Naive thymus-derived CD4-positive, alpha-beta T cell (primary cell): Measurements from ENCODE around the gene AFF2. TPM values are rescaled to one million over a fixed set of nuclear protein-coding genes. Genes with fewer than 3 reads are reported as not detected.
A peak's percentile ranks its signal among the peaks of the same experiment; 100 is the strongest.
"Not testable (repeated sequence)": the region's sequence is repeated elsewhere in the genome, so short reads cannot be mapped to it uniquely, and the experiment has no call there.

Source experiments
- ATAC-seq: fragments of 150-1000 bp; cut with Tn5 transposase; 2 replicates; pipeline ENCODE4 v1.10.0; 2021; ENCODE audit warnings: mild to moderate bottlenecking, moderate library complexity
- CTCF ChIA-PET: fragments of 350-600 bp; sonication (Branson Sonifier 250); formaldehyde crosslinking; loops from one replicate; lab custom pipeline; 2021; ENCODE audit warnings: antibody characterized with exemption; lab: Charles Lee
- POLR2A ChIA-PET: fragments of 350-600 bp; sonication (Branson Sonifier 250); formaldehyde crosslinking; loops from one replicate; lab custom pipeline; 2021; ENCODE audit warnings: antibody characterized with exemption, inconsistent platforms; lab: Charles Lee
- DNase-seq, 9 donors: peaks; one replicate each; pipeline versions ENCODE4 v3.0.0 to v3.0.0-alpha.2; 2020 to 2022; ENCODE audit warnings: mixed read lengths in 1 of 9
- H3K27ac ChIP-seq: one replicate; pipeline ENCODE4 v1.7.0; 2013; ENCODE audit warnings: mild to moderate bottlenecking, low read depth, low read length, moderate library complexity
- H3K27me3 ChIP-seq, 2 donors: one replicate each; pipeline ENCODE4 v1.7.0; 2013; ENCODE audit warnings: low read length in 2 of 2, mild to moderate bottlenecking in 2 of 2, moderate library complexity in 2 of 2; ENCODE audit not compliant: control insufficient read depth in 2 of 2, insufficient read depth in 2 of 2
- H3K36me3 ChIP-seq, 3 experiments: 1 replicate in 2 of 3; 2 replicates in 1 of 3; pipeline ENCODE4 v1.7.0; 2013; ENCODE audit warnings: low read length in 3 of 3, mild to moderate bottlenecking in 3 of 3, moderate library complexity in 1 of 3; ENCODE audit not compliant: insufficient read depth in 3 of 3, control insufficient read depth in 2 of 3
- H3K4me1 ChIP-seq, 2 donors: one replicate each; pipeline ENCODE4 v1.7.0; 2013; ENCODE audit warnings: low read length in 2 of 2, mild to moderate bottlenecking in 2 of 2, moderate library complexity in 1 of 2; ENCODE audit not compliant: control insufficient read depth in 2 of 2, insufficient read depth in 2 of 2
- H3K4me3 ChIP-seq: 2 replicates; pipeline ENCODE4 v1.7.0; 2013; ENCODE audit warnings: mild to moderate bottlenecking, low read length
- H3K9me3 ChIP-seq, 3 experiments: 1 replicate in 2 of 3; 2 replicates in 1 of 3; pipeline ENCODE4 v1.7.0; 2013; ENCODE audit warnings: low read length in 3 of 3; ENCODE audit not compliant: control insufficient read depth in 2 of 3
- H3K27ac Mint-ChIP-seq, 9 donors: one replicate each; pipeline ENCODE4 v1.8.0; 2020 to 2022; ENCODE audit warnings: mixed read lengths in 9 of 9, mild to moderate bottlenecking in 8 of 9, moderate library complexity in 5 of 9, inconsistent platforms in 2 of 9
- H3K27me3 Mint-ChIP-seq, 5 donors: one replicate each; pipeline ENCODE4 v1.8.0; 2021 to 2022; ENCODE audit warnings: mixed read lengths in 5 of 5, mild to moderate bottlenecking in 1 of 5
- H3K36me3 Mint-ChIP-seq, 5 donors: one replicate each; pipeline ENCODE4 v1.8.0; 2020 to 2022; ENCODE audit warnings: mixed read lengths in 5 of 5, mild to moderate bottlenecking in 3 of 5, inconsistent platforms in 1 of 5
- H3K4me1 Mint-ChIP-seq, 7 donors: one replicate each; pipeline ENCODE4 v1.8.0; 2020 to 2022; ENCODE audit warnings: mixed read lengths in 7 of 7, mild to moderate bottlenecking in 3 of 7, inconsistent platforms in 1 of 7
- H3K4me3 Mint-ChIP-seq, 10 donors: one replicate each; pipeline ENCODE4 v1.8.0; 2020 to 2022; ENCODE audit warnings: mild to moderate bottlenecking in 10 of 10, mixed read lengths in 10 of 10, moderate library complexity in 6 of 10, inconsistent platforms in 2 of 10
- H3K9me3 Mint-ChIP-seq, 11 donors: one replicate each; pipeline ENCODE4 v1.8.0; 2020 to 2022; ENCODE audit warnings: mixed read lengths in 11 of 11, mild to moderate bottlenecking in 4 of 11, inconsistent platforms in 1 of 11, moderate library complexity in 1 of 11
- intact Hi-C, 2 donors: fragments of 100-400 bp; cut with micrococcal nuclease; formaldehyde crosslinking; loops; one replicate each; pipeline ENCODE4 v1.15.1; 2023
- polyA plus RNA-seq, 2 donors: library from polyadenylated mRNA; unstranded; fragments of 300-500 nt; fragmentation: Illumina TruSeq; gene quantifications; one replicate each; pipeline ENCODE4 v1.2.3, GENCODE V29; 2021
- total RNA-seq, 6 experiments: library from RNA in 5 of 6; stranded (reverse) in 5 of 6; gene quantifications; 1 replicate in 5 of 6; 2 replicates in 1 of 6; pipeline ENCODE4 v1.2.3 and lab custom pipeline; 2021 to 2026

Gene AFF2
- total and polyA plus RNA-seq, 7 experiments from 2014 or later, result 0.31 to 6.0 (median 2.8) TPM

DNA sequence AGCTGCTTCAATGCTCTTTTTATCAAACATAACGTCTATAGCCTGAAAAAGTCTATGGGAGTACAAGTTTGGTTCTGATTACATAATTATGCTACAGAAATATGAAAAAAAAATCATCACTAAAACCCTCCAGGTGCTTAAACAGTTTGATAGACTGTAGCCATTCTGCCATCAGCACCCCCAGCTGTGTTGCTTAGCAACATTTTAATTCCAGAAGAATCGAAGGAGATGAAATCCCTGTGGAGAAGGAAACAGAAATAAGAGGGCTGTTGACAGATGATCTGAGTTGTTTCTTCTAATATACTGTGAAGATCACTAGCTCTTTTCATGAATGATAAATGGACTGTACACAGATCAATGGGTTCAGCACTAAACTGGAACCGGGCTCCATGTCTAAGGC lies 402.8 kb downstream of the AFF2 start:
- Mint-ChIP-seq H3K9me3 (peaks cover 0 to 10% (median 2%) of the 10 kb centered on the region in 11 donors), H3K27me3 (no peaks in the 10 kb centered on the region), H3K4me1 (no peaks in the 10 kb centered on the region), H3K36me3 (peaks cover 0 to 11% (median 5%) of the 10 kb centered on the region in 5 donors), H3K4me3 (no peak overlapping the region), H3K27ac (no peak overlapping the region)
- Histone ChIP-seq H3K27ac (no peak overlapping the region), H3K4me3 (no peak overlapping the region), H3K4me1 (no peaks in the 10 kb centered on the region), H3K27me3 (no peaks in the 10 kb centered on the region), H3K9me3 (no peaks in the 10 kb centered on the region), H3K36me3 (no peaks in the 10 kb centered on the region)
- ChIA-PET CTCF (no interaction called here), POLR2A (no interaction called here)
- DNase-seq (no peak), ATAC-seq (no peak)
- intact Hi-C loops, result no loop called here

DNA sequence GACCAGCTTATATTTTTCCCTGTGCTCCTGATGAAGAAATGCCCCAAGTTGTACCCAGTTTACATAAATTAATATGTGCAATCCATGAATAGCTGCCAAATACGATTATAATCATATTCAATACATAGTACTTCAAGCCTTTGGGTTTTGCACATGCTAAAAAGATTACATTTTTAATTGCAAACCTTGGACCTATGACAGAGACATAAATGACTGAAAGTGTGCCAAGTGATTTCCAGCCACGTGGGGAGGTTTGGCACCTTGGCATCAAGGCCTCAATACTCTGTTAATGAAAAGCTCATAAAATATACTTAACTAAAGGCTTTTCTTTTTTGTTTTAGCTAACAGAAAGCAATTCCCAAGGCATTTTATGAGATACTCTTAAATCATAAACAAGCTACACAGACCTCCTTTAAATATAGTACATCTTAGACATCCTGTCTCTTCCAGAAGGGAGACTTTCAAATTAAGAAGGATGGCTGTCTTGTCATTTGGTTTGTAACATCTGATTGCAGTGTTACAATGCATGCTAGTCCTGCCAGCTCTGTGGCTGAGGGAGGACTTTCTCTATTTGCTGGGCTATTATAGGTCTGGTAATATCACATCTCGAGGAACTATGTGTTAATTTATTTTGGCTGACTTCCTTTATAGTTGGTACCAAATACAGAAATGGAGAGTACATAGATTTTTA lies 404.1 kb downstream of the AFF2 start:
- ATAC-seq (no peak), DNase-seq (no peak)
- Histone ChIP-seq H3K27ac (no peak overlapping the region), H3K36me3 (no peaks in the 10 kb centered on the region), H3K9me3 (no peaks in the 10 kb centered on the region), H3K4me1 (no peaks in the 10 kb centered on the region), H3K4me3 (no peak overlapping the region), H3K27me3 (no peaks in the 10 kb centered on the region)
- Mint-ChIP-seq H3K4me1 (no peaks in the 10 kb centered on the region), H3K27ac (no peak overlapping the region), H3K36me3 (peaks cover 0 to 11% (median 5%) of the 10 kb centered on the region in 5 donors), H3K27me3 (no peaks in the 10 kb centered on the region), H3K9me3 (peaks cover 0 to 10% (median 2%) of the 10 kb centered on the region in 11 donors), H3K4me3 (no peak overlapping the region)
- ChIA-PET POLR2A (no interaction called here), CTCF (no interaction called here)
- intact Hi-C loops, result no loop called here

DNA sequence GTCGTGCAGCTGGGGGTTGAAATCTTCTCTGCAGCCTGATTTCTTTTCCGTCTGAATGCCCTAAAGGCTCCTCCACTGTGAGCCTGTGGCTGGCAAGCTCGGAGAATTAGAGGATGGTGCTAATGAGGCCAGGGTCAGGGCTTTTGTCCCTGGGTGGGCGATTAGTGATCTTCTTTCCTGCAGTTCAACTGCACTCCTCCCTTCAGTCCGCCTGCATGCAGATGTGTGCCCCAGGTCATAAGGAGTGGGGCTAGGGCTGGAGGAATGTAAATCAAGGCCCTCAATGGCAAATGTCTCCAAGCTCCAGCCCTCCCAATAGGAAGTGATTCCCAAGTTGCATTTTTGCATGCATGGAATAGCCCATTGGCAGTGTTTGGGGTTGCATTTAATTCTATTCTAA lies 405.0 kb downstream of the AFF2 start:
- Mint-ChIP-seq H3K36me3 (peaks cover 0 to 11% (median 5%) of the 10 kb centered on the region in 5 donors), H3K27ac (no peak overlapping the region), H3K9me3 (peaks cover 0 to 10% (median 2%) of the 10 kb centered on the region in 11 donors), H3K4me1 (no peaks in the 10 kb centered on the region), H3K4me3 (no peak overlapping the region), H3K27me3 (no peaks in the 10 kb centered on the region)
- no peaks in the 10 kb centered on the region for H3K4me1 ChIP-seq
- POLR2A ChIA-PET, result no interaction called here
- CTCF ChIA-PET, result no interaction called here
- ATAC-seq, result no peak
- H3K27me3 ChIP-seq, result no peaks in the 10 kb centered on the region
- H3K27ac ChIP-seq, result no peak overlapping the region
- DNase-seq, result no peak
- no peaks in the 10 kb centered on the region for H3K9me3 ChIP-seq
- intact Hi-C loops, result no loop called here
- H3K4me3 ChIP-seq, result no peak overlapping the region
- no peaks in the 10 kb centered on the region for H3K36me3 ChIP-seq

DNA sequence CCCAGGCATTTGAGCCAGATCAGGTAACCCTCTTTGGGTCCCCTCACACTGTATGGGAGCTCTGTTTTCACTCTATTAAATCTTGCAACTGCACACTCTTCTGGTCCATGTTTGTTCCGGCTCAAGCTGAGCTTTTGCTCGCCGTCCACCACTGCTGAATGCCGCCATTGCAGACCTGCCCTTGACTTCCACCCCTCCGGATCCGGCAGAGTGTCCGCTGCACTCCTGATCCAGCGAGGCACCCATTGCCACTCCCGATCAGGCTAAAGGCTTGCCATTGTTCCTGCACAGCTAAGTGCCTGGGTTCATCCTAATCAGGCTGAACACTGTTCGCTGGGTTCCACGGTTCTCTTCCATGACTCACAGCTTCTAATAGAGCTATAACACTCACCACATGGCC lies 406.2 kb downstream of the AFF2 start:
- H3K36me3 ChIP-seq, intact Hi-C loops, H3K9me3 ChIP-seq, H3K4me1 ChIP-seq, H3K9me3 Mint-ChIP-seq, POLR2A ChIA-PET, H3K27ac ChIP-seq, H3K4me3 ChIP-seq, ATAC-seq, H3K4me1 Mint-ChIP-seq, H3K27ac Mint-ChIP-seq, H3K27me3 ChIP-seq, CTCF ChIA-PET, H3K27me3 Mint-ChIP-seq, DNase-seq: not testable (repeated sequence)
- Mint-ChIP-seq H3K36me3 (peaks cover 0 to 11% (median 5%) of the 10 kb centered on the region in 5 donors), H3K4me3 (peak overlapping the region in 1 of 10 donors; percentile 7)

DNA sequence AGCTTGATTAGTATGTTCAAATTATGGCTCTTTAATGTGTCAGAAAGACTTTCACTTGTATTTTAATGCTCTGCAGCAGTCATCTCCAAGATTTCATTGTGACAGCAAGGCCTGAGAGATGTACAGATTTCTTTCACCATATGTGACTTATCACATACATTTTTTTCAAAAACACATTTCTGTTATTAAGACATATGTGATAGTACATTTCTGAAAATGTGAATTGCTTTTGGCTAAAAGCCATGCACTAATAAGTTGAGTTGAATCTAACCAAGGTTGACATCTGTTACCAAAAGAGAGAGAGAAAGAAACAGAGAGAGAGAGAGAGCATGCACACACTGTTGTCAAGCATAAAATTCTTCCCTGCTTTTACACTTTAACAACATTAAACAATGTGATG lies 409.3 kb downstream of the AFF2 start:
- H3K9me3 Mint-ChIP-seq, result peaks cover 0 to 10% (median 2%) of the 10 kb centered on the region in 11 donors
- H3K27ac Mint-ChIP-seq, result no peak overlapping the region
- DNase-seq (no peak), ATAC-seq (no peak)
- no peaks in the 10 kb centered on the region for H3K27me3 Mint-ChIP-seq
- CTCF ChIA-PET, result no interaction called here
- H3K4me1 Mint-ChIP-seq, result no peaks in the 10 kb centered on the region
- Histone ChIP-seq H3K27me3 (no peaks in the 10 kb centered on the region), H3K4me1 (no peaks in the 10 kb centered on the region), H3K27ac (no peak overlapping the region), H3K36me3 (no peaks in the 10 kb centered on the region), H3K9me3 (no peaks in the 10 kb centered on the region), H3K4me3 (no peak overlapping the region)
- H3K36me3 Mint-ChIP-seq, result peaks cover 0 to 11% (median 5%) of the 10 kb centered on the region in 5 donors
- no peak overlapping the region for H3K4me3 Mint-ChIP-seq
- POLR2A ChIA-PET, result no interaction called here
- intact Hi-C loops, result no loop called here

DNA sequence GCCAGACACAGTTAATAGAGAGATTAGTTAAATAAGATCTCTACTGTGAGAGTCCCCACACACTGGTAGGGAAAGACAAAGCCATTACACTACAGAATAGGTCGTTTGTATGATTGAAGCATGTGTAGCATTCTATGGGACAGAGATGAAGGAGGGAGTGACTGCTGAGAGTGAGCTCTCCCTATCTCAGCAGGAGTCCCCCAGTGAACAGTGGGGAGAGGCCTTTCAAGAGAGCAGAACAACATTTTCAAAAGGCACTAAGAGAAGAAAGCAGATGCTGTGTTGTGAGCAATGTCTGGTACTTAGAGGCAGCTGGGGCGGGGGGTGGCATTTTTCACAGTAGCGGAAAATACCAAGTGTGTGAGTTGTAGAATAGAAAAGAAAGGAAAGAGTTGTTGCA lies 413.6 kb downstream of the AFF2 start:
- intact Hi-C loops, result no loop called here
- Histone ChIP-seq H3K36me3 (no peaks in the 10 kb centered on the region), H3K4me3 (no peak overlapping the region), H3K27ac (no peak overlapping the region), H3K27me3 (no peaks in the 10 kb centered on the region), H3K4me1 (no peaks in the 10 kb centered on the region), H3K9me3 (no peaks in the 10 kb centered on the region)
- POLR2A ChIA-PET, result no interaction called here
- Mint-ChIP-seq H3K27ac (no peak overlapping the region), H3K4me3 (no peak overlapping the region), H3K27me3 (no peaks in the 10 kb centered on the region), H3K36me3 (no peaks in the 10 kb centered on the region), H3K9me3 (peaks cover 0 to 2% (median 0%) of the 10 kb centered on the region in 11 donors), H3K4me1 (no peaks in the 10 kb centered on the region)
- CTCF ChIA-PET, result no interaction called here
- DNase-seq (no peak), ATAC-seq (no peak)

DNA sequence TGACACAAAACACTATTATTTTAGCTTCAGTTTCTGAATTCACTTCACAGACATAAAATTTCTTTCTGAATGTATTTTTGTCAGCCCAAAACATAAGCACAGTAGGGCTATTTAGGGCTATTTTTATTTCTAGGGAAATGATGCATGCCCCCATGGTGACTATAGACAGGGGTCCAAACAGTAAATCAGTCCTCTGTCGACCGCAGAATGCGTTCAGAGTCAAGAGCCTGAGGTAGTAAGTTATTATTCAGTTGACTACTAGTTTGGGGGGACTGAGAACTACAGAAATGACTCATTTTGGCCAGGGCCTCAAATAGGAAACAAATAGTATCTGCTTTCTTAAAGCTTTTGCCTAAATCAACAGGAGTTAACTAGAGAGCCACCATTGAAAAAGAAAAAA lies 414.4 kb downstream of the AFF2 start:
- POLR2A ChIA-PET, result no interaction called here
- H3K4me1 ChIP-seq, result no peaks in the 10 kb centered on the region
- no peaks in the 10 kb centered on the region for H3K27me3 ChIP-seq
- H3K27ac Mint-ChIP-seq, result no peak overlapping the region
- H3K27ac ChIP-seq, result no peak overlapping the region
- H3K9me3 Mint-ChIP-seq, result peaks cover 0 to 2% (median 0%) of the 10 kb centered on the region in 11 donors
- ATAC-seq (no peak), DNase-seq (no peak)
- H3K4me1 Mint-ChIP-seq, result no peaks in the 10 kb centered on the region
- intact Hi-C loops, result no loop called here
- no peaks in the 10 kb centered on the region for H3K36me3 ChIP-seq
- H3K4me3 Mint-ChIP-seq, result no peak overlapping the region
- CTCF ChIA-PET, result no interaction called here
- H3K36me3 Mint-ChIP-seq, result no peaks in the 10 kb centered on the region
- no peaks in the 10 kb centered on the region for H3K27me3 Mint-ChIP-seq
- no peak overlapping the region for H3K4me3 ChIP-seq
- H3K9me3 ChIP-seq, result no peaks in the 10 kb centered on the region
